Lung (tissue), 12 donors: ENCODE data around the gene KCNB1. TPM values are rescaled to one million over a fixed set of nuclear protein-coding genes. Genes with fewer than 3 reads are reported as not detected.

Source experiments
- ATAC-seq: fragments of 200-7000 bp; cut with Tn5 transposase; one replicate; pipeline ENCODE4 v1.9.1; 2020; ENCODE audit warnings: moderate number of reproducible peaks; ENCODE audit not compliant: insufficient read depth, low FRiP score
- DNase-seq, 3 donors: peaks; one replicate each; pipeline ENCODE4 v3.0.0-alpha.2; 2013 to 2017
- H3K27ac ChIP-seq, 2 donors: one replicate each; pipeline ENCODE4 v1.5.1; 2013; ENCODE audit warnings: mild to moderate bottlenecking in 2 of 2, moderate library complexity in 2 of 2, control low read depth in 1 of 2, inconsistent platforms in 1 of 2, low read depth in 1 of 2, low read length in 1 of 2
- H3K27me3 ChIP-seq, 3 donors: one replicate each; pipeline ENCODE4 v1.5.1; 2013; ENCODE audit warnings: low read length in 2 of 3; ENCODE audit not compliant: control insufficient read depth in 3 of 3, insufficient read depth in 3 of 3
- H3K36me3 ChIP-seq, 4 donors: one replicate each; pipeline ENCODE4 v1.5.1; 2013; ENCODE audit warnings: low read length in 4 of 4, mild to moderate bottlenecking in 1 of 4, moderate library complexity in 1 of 4; ENCODE audit not compliant: control insufficient read depth in 4 of 4, insufficient read depth in 4 of 4
- H3K4me1 ChIP-seq, 5 donors: one replicate each; pipeline ENCODE4 v1.5.1; 2013; ENCODE audit warnings: low read length in 5 of 5, mild to moderate bottlenecking in 2 of 5, moderate library complexity in 1 of 5; ENCODE audit not compliant: control insufficient read depth in 5 of 5, insufficient read depth in 5 of 5
- H3K4me3 ChIP-seq: one replicate; pipeline ENCODE4 v1.5.1; 2013; ENCODE audit warnings: mild to moderate bottlenecking, control low read depth, moderate library complexity
- H3K9ac ChIP-seq, 2 donors: one replicate each; pipeline ENCODE4 v1.5.1; 2013; ENCODE audit warnings: low read length in 2 of 2, control low read depth in 1 of 2; ENCODE audit not compliant: insufficient read depth in 1 of 2
- H3K9me3 ChIP-seq, 4 donors: one replicate each; pipeline ENCODE4 v1.5.1; 2013; ENCODE audit warnings: low read length in 3 of 4, mild to moderate bottlenecking in 1 of 4, moderate library complexity in 1 of 4; ENCODE audit not compliant: control insufficient read depth in 4 of 4, insufficient read depth in 3 of 4
- WGBS, 2 donors: extraction: QIAGEN DNeasy Blood & Tissue Kit; methylation state at CpG; one replicate each; pipeline ENCODE4 v1.1.7; 2013; 5-methylcytosine and 5-hydroxymethylcytosine counted together
- polyA plus RNA-seq, 2 donors: library from polyadenylated mRNA; stranded (reverse); fragments of 200-250 nt; gene quantifications; one replicate each; pipeline ENCODE4 v1.2.1, GENCODE V29; 2013
- total RNA-seq, 2 donors: library from RNA; depleted of rRNA in 1 of 2; stranded (reverse); fragments of >200 nt in 1 of 2; gene quantifications; one replicate each; pipeline ENCODE4 v1.2.1, GENCODE V29; 2014 to 2021
- TF ChIP-seq, protein P1 (sequence below): IDR thresholded peaks from 2 replicates; pipeline ENCODE4 v1.5.1; 2012; ENCODE audit warnings: mild to moderate bottlenecking; ENCODE audit errors: control extremely low read depth, extremely low read depth
- donor health status: control.
- donor health status: control.
- donor health status: Bipolar disorder and iron deficiency.
- donor health status: healthy.
- donor health status: DM: yes; HTN: yes; CAD: no.

KCNB1 gene
- total and polyA plus RNA-seq, 4 donors: 0.11 to 1.0 (median 0.57) TPM

DNA sequence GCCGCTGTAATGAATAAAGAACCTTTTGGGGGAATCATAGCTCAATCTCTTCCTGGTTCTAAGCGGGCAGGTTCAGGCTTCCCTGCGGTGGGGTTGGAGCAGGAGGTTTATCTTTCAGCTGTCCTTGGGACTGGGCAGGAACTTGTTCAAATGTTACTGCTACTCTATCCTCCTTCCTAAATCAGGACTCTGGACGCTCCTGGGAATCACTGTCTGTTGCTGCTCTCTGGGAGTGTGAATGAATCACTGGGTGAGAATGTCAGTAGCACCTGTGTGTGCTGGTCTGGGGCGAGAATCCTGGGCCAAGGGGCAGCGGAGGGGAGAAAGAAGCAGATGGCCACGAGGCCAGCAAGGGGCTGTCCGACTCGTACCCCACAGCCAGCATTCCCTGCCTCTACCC is 139.2 kb downstream of the KCNB1 start:
- WGBS, 2 donors: 68 to 72% methylated on average over 9 of the region's 9 CpGs
- no peak for ATAC-seq
- TF ChIP-seq, protein P1, sequence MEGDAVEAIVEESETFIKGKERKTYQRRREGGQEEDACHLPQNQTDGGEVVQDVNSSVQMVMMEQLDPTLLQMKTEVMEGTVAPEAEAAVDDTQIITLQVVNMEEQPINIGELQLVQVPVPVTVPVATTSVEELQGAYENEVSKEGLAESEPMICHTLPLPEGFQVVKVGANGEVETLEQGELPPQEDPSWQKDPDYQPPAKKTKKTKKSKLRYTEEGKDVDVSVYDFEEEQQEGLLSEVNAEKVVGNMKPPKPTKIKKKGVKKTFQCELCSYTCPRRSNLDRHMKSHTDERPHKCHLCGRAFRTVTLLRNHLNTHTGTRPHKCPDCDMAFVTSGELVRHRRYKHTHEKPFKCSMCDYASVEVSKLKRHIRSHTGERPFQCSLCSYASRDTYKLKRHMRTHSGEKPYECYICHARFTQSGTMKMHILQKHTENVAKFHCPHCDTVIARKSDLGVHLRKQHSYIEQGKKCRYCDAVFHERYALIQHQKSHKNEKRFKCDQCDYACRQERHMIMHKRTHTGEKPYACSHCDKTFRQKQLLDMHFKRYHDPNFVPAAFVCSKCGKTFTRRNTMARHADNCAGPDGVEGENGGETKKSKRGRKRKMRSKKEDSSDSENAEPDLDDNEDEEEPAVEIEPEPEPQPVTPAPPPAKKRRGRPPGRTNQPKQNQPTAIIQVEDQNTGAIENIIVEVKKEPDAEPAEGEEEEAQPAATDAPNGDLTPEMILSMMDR: no peak
- peaks cover 0 to 12% (median 11%) of the 10 kb centered on the region in 3 donors for H3K27me3 ChIP-seq
- no peak overlapping the region for H3K9ac ChIP-seq
- H3K4me1 ChIP-seq: peaks cover 0 to 4% (median 0%) of the 10 kb centered on the region in 5 donors
- H3K4me3 ChIP-seq: no peak overlapping the region
- no peaks in the 10 kb centered on the region for H3K36me3 ChIP-seq
- DNase-seq: no peak
- H3K9me3 ChIP-seq: peaks cover 0 to 2% (median 0%) of the 10 kb centered on the region in 4 donors
- no peak overlapping the region for H3K27ac ChIP-seq

DNA sequence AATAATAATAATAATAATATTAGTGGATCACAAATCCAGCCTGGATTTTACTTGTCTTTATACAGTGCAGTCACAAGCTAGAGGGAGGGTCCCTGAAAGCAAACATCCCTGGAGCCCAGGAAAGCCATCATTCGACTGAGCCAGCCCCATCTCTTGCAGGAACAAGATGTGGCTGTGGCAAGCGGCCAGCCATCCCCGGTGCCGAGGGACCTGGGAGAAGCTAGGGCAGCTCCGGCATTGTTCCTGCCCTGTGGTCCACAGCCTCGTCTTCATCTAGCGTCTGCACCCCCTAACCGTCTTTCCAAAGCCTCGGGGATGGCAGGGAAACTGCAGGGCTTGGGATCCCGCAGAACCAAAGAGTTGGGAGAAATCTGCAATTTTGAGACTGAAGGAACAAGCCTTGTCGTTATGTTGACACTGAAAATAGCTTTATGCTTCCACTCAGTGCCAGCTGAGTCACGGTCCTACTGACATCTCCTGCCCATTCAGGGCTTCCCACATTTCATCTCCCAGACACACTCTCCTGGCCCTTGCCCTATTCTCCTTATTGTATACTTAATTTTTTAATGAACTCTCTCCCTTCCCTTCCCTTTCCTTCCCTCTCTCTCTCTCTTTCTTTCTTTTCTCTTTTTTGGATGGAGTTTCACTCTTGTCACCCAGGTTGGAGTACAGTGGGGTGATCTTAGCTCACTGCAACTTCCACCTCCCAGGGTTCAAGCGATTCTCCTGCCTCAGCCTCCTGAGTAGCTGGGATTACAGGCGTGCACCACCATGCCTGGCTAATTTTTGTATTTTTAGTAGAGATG is 142.1 kb downstream of the KCNB1 start:
- ATAC-seq (no peak), DNase-seq (no peak)
- H3K9ac ChIP-seq: no peak overlapping the region
- H3K4me3 ChIP-seq: no peak overlapping the region
- 71 to 76% methylated on average over 14 of the region's 14 CpGs for WGBS, 2 donors
- TF ChIP-seq, protein P1: no peak
- no peaks in the 10 kb centered on the region for H3K36me3 ChIP-seq
- H3K27me3 ChIP-seq: peaks cover 0 to 12% (median 11%) of the 10 kb centered on the region in 3 donors
- no peaks in the 10 kb centered on the region for H3K9me3 ChIP-seq
- no peak overlapping the region for H3K27ac ChIP-seq
- H3K4me1 ChIP-seq: peaks cover 0 to 2% (median 0%) of the 10 kb centered on the region in 5 donors

DNA sequence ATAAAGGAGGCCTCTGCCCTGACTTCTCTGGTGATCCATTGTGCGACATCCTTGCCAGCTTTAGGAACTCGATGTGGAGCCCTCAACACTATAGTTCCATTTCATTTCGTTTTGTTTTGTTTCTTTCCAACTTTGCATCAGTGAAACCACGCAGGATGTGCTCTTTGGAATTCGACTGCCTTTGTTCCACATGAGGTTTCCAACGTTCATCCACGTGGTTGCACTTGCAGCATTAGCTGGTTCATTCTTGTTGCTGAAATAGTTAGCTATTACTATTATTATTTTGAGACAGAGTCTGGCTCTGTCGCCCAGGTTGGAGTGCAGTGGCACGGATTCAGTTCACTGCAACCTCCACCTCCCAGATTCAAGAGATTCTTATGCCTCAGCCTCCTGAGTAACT is 143.3 kb downstream of the KCNB1 start:
- H3K9ac ChIP-seq: no peak overlapping the region
- TF ChIP-seq, protein P1: no peak
- DNase-seq (no peak), ATAC-seq (no peak)
- no peak overlapping the region for H3K4me3 ChIP-seq
- no peaks in the 10 kb centered on the region for H3K36me3 ChIP-seq
- 68 to 70% methylated on average over 9 of the region's 9 CpGs for WGBS, 2 donors
- no peaks in the 10 kb centered on the region for H3K4me1 ChIP-seq
- H3K27me3 ChIP-seq: peaks cover 0 to 11% (median 4%) of the 10 kb centered on the region in 3 donors
- H3K9me3 ChIP-seq: no peaks in the 10 kb centered on the region
- H3K27ac ChIP-seq: no peak overlapping the region
